ENCODE measurements around the gene UCK1.

UCK1 gene

DNA sequence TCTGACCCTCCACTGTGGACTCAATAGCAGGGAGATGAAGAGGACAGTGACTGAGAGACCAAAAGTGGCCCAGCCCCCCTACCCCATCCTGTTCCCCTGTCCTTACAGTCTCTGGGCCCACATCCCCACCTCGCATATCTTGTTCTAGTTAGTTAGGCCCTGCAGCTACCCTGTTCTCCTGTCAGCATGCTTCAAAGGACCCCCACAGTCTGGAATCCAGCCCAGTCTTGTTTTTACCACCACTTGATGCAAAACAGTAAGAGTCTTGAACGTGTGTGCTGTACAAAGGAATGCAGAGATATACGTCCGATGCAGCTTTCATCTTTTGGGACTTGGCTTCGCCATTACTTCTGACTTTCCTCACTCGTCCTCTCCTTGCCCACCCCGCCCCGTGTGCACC, 40.5 kb downstream of the UCK1 start:
- no peaks in the 10 kb centered on the region for H3K4me1 Mint-ChIP-seq
- no peak for DNase-seq
- H3K27ac Mint-ChIP-seq: peak overlapping the region; percentile 43
- H3K36me3 Mint-ChIP-seq (ENCODE audit: low read depth): peaks cover 94% of the 10 kb centered on the region
- H3K4me3 Mint-ChIP-seq: no peak overlapping the region
- H3K9me3 Mint-ChIP-seq: no peaks in the 10 kb centered on the region
- TF ChIP-seq, protein P1, sequence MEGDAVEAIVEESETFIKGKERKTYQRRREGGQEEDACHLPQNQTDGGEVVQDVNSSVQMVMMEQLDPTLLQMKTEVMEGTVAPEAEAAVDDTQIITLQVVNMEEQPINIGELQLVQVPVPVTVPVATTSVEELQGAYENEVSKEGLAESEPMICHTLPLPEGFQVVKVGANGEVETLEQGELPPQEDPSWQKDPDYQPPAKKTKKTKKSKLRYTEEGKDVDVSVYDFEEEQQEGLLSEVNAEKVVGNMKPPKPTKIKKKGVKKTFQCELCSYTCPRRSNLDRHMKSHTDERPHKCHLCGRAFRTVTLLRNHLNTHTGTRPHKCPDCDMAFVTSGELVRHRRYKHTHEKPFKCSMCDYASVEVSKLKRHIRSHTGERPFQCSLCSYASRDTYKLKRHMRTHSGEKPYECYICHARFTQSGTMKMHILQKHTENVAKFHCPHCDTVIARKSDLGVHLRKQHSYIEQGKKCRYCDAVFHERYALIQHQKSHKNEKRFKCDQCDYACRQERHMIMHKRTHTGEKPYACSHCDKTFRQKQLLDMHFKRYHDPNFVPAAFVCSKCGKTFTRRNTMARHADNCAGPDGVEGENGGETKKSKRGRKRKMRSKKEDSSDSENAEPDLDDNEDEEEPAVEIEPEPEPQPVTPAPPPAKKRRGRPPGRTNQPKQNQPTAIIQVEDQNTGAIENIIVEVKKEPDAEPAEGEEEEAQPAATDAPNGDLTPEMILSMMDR (IDR thresholded peaks at IDR 0.05): no peak
- H3K27me3 Mint-ChIP-seq (ENCODE audit: low read depth, poor library complexity): no peaks in the 10 kb centered on the region

DNA sequence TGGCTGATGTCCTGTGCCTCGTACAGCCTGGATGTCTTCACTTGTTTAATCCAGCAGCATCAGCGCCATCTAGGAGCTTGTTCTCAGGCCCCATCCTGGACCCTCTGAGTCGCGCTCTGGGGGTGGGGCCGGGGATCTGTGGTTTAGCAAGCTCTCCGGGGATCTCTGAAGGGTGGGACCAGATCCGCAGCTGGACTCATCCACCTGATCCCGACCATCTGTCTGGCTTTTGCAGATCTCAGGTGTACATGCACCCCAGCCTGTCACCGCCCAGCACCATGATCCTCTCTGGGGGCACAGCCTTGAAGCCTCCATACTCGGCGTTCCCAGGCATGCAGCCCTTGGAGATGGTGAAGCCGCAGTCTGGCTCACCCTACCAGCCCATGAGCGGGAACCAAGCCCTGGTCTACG, 43.4 kb downstream of the UCK1 start:
- H3K36me3 Mint-ChIP-seq (ENCODE audit: low read depth): peaks cover 75% of the 10 kb centered on the region
- no peaks in the 10 kb centered on the region for H3K4me1 Mint-ChIP-seq
- no peaks in the 10 kb centered on the region for H3K9me3 Mint-ChIP-seq
- H3K4me3 Mint-ChIP-seq: no peak overlapping the region
- H3K27ac Mint-ChIP-seq: peak overlapping the region; percentile 75
- peaks cover 6% of the 10 kb centered on the region for H3K27me3 Mint-ChIP-seq (ENCODE audit: low read depth, poor library complexity)
- TF ChIP-seq, protein P1 (IDR thresholded peaks at IDR 0.05): no peak
- DNase-seq: no peak

DNA sequence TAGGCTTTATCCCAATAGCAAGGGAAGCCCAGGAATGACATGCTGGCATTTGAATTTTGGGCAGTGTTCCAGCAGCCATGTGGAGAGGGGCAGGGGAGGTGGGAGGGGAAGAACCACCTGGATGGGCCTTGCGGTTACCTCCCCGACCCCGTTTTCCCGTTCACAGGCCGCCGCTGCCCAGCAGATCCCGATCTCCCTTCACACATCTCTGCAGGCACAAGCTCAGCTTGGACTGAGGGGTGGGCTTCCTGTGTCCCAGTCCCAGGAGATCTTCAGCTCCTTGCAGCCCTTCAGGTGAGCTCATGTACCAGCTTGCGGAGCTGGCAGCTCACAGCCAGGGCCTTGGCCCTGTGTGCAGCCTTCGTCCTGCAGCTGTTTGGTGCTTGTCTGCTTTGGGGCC, 44.1 kb downstream of the UCK1 start:
- peaks cover 8% of the 10 kb centered on the region for H3K27me3 Mint-ChIP-seq (ENCODE audit: low read depth, poor library complexity)
- peaks cover 75% of the 10 kb centered on the region for H3K36me3 Mint-ChIP-seq (ENCODE audit: low read depth)
- no peak overlapping the region for H3K27ac Mint-ChIP-seq
- TF ChIP-seq, protein P1 (IDR thresholded peaks at IDR 0.05): no peak
- no peaks in the 10 kb centered on the region for H3K4me1 Mint-ChIP-seq
- no peak for DNase-seq
- H3K4me3 Mint-ChIP-seq: no peak overlapping the region
- no peaks in the 10 kb centered on the region for H3K9me3 Mint-ChIP-seq

DNA sequence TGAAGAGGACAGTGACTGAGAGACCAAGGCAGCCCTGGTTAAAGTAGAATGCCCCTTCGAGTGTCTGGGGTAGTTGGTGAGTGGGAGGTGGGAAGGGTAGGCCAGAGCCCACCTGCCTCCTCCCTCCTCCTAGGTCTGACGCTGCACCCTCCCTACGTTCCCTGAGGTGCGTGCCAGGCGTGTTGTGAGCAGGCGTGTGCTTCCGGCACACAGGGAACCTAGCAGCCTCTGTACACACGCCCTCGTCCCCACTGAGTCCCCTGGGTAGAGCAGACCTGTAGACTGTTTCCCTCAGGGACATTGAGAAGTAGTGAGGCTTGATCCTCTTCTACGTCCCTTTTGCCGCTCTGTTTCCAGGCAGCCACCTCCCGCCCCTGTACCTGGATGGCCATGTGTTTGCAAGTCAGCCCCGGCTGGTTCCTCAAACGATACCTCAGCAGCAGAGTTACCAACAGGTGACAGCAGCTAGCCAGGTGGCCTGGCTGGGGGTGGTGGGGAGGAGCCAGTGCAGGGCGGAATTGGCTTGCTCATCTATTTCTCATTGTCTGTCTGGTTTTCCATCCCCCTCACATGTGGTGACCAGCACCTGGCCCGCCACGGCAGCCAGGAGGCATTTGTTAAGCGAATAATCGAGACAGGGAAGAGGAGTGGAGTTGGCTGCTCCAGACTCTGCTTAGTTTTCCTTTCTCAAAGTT, 45.2 kb downstream of the UCK1 start:
- TF ChIP-seq, protein P1 (IDR thresholded peaks at IDR 0.05): no peak
- H3K9me3 Mint-ChIP-seq: no peaks in the 10 kb centered on the region
- no peak overlapping the region for H3K4me3 Mint-ChIP-seq

DNA sequence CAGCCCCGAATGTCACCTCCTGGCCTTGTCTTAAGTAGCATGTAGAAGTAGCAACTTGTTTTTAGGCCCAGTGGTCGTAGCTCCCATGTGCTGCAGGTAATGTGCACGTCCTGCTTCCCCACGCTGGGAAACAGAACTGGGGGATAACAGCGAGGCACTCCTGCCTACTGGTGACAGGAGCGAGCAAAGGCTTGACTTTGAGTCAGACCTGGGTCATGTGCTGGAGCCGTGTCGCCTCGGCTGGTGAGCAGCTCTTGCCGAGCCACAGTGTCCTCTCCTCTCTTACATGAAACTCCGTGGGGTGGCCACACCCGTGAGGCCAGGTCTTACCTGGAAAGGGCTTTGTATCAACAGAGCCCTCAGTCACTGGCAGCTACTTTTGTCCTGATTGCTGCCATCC, 45.9 kb downstream of the UCK1 start:
- H3K36me3 Mint-ChIP-seq (ENCODE audit: low read depth): peaks cover 70% of the 10 kb centered on the region
- TF ChIP-seq, protein P1 (IDR thresholded peaks at IDR 0.05): no peak
- H3K4me3 Mint-ChIP-seq: no peak overlapping the region
- H3K9me3 Mint-ChIP-seq: no peaks in the 10 kb centered on the region
- no peak for DNase-seq
- peak overlapping the region; percentile 48 for H3K27ac Mint-ChIP-seq
- H3K27me3 Mint-ChIP-seq (ENCODE audit: low read depth, poor library complexity): peaks cover 10% of the 10 kb centered on the region
- no peaks in the 10 kb centered on the region for H3K4me1 Mint-ChIP-seq

More for the DNA sequence above, 45.2 kb downstream of the UCK1 start:
- H3K27me3 Mint-ChIP-seq (ENCODE audit: low read depth, poor library complexity): peaks cover 10% of the 10 kb centered on the region
- no peaks in the 10 kb centered on the region for H3K4me1 Mint-ChIP-seq
- H3K36me3 Mint-ChIP-seq (ENCODE audit: low read depth): peaks cover 73% of the 10 kb centered on the region
- DNase-seq: no peak
- H3K27ac Mint-ChIP-seq: no peak overlapping the region

DNA sequence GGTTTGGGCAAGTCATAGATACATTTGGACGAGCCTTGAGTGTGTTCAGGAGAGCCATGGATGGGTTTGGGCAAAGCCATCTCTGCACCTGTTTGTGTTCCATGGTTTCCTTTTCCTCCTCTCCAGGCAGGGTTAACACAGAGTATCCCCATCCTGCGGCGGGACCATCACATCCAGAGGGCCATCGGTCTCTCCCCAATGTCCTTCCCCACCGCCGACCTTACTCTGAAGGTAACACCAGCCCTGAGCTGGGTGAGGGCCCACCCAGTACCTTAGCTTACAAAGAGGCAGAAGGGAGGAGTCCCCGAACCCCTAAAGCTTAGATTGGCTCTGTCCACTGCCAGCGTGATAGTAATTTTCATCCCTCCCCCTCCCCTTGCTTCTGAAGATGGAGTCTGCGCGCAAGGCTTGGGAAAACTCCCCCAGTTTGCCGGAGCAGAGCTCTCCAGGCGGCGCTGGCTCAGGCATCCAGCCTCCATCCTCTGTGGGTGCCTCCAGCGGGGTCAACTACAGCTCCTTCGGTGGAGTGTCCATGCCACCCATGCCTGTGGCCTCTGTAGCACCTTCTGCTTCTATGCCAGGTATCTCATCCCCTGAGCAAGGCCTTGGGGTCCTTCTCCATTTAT, 46.4 kb downstream of the UCK1 start:
- H3K9me3 Mint-ChIP-seq: no peaks in the 10 kb centered on the region
- H3K36me3 Mint-ChIP-seq (ENCODE audit: low read depth): peaks cover 70% of the 10 kb centered on the region
- peaks cover 10% of the 10 kb centered on the region for H3K27me3 Mint-ChIP-seq (ENCODE audit: low read depth, poor library complexity)
- DNase-seq: no peak
- H3K27ac Mint-ChIP-seq: peak overlapping the region; percentile 45
- H3K4me3 Mint-ChIP-seq: no peak overlapping the region
- no peaks in the 10 kb centered on the region for H3K4me1 Mint-ChIP-seq
- TF ChIP-seq, protein P1 (IDR thresholded peaks at IDR 0.05): no peak

Data from nephron progenitor cell (in vitro differentiated cells).